TTC549 (cell line): ENCODE data around the gene USP9X.
"Not testable (repeated sequence)": the region's sequence is repeated elsewhere in the genome, so short reads cannot be mapped to it uniquely, and the experiment has no call there.

ENCODE experiments used
- FAIRE-seq: peaks from 2 replicates; lab custom pipeline; 2012; peaks lifted over from hg19 to GRCh38; lab: Jason Lieb, UNC

Gene USP9X

DNA sequence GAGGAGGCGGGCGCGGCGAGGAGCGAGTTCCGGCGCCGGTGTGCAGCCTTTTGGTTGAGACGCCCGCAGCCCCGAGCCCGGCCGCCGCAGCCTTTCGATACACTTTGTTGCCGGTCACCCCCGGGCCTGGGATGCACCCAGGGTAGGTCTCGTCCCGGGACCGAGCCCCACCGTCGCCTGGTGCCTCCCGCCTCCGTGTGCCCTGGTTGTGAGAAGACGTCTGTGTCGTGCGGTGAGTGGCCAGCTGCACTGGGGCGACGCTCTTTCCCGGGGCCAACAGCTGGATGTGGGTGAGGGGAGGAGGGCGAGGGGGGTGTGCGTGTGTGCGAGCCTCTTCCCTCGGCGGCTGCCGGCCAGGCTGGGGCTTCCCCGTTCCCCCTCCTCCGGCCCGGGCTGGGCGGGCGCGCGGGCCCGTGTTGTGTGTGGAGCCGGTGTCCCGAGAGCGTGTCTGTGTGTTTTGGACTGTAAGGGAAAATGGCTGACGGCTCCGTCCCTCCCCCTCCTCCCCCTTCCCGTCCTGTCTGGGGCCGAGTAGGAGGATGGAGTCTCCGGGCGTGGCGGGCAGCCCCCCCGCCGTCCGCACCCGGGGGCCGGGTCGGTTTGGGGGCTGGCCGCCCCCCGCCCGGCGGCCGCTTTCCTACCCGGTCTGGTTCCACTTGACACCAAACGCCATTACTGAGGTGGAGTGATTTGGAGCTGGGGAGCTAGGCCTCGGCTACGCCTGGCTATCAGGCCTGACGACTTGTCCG lies 807 bp downstream of the USP9X start:
- no peak for FAIRE-seq

DNA sequence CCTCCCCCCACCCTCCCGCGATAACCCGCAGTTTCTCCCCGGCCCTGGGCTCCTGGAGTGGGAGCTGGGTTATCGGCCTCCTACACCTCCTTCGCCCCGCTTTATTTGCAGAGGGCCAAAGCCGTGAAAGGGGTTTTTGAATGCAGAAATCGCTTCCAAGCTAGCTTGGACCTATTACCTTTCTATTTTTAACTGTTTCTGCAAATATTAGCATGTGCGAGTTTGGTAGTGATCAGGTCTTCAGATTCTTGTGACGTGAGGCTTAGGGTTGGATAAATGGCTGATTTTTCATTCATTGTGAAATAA lies 1.3 kb downstream of the USP9X start:
- no peak for FAIRE-seq

DNA sequence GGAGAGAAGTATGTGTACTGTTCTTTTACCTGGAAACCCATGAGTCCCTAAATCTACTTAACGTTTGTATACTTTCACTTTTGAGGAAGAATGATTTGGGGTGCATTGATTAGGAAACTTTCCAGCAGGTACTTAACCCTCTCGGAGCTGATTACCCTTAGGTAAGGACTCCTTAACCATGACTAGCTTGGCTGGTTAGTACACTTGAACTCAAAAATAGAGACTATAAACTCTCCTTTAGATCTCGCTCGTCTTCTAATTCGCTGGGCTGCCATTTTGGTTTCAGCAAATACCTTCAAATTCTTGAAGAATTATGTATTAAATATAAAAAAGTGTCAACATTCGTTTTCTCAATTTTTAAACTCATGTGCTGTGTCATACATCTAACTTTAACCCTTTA lies 2.0 kb downstream of the USP9X start:
- no peak for FAIRE-seq

DNA sequence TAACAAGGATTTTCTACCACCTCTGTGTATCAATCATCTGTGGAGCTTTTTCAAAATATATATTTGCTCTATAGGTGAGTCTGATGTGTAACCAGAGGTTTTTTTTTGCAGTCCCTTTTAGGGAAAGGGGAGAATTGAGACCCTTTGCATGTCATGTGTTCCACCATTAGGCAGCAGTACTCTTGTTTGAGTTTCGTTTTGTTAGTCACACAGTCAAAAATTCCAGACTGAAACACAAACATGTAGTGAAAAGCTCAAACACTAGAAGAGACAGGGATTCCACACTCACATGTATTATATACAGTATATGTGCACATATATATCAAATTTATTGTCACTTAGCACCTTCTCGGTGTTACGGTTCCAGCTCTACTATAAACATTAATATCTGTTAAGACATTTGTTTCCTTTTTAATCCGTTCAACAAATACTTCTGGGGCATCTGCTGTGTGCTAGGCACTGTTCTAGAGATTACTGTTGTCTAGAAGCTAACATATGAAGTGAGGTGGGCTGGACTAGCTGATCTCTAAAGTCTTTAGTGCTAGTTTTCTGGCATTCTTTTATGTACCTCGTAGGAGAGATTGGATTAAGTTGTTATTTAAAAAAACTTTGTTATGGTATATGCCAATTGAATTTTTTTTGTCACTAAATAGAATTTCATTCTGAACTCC lies 5.5 kb downstream of the USP9X start:
- FAIRE-seq = no peak

DNA sequence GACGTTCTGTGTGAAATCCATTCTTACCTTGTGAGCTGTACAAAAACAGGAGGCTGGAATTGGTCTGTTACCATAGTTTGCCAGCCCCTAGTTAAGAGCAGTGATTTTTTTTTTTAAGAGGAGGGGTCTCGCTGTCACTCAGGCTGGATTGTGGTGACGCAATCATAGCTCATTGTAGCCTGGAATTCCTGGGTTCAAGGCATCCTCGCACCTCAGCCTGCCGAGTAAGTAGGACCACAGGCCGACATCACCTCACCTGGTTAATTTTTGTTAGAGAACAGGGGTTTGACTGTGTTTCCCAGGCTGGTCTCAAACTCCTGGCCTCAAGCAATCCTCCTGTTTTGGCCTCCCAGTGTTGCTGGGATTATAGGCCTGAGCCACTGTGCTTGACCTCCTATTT lies 7.5 kb downstream of the USP9X start:
- no peak for FAIRE-seq

DNA sequence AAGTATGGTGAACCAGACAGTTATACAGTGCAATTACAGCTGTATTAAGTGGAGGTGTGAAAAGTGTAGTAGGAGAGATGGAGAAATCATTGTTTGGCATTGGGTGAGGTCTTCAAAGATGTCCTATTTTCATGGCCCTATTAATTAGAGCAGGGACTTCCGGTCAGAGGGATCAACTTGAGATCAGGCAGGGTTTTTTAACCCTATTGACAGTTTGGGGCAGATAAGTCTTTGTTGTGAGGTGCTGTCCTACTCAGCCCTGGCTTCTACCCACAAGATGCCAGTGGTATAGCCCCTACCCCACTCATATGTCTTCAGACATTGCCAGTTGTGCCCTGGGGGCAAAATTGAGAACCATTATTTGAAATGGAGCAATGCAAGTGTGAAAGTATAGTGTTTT lies 9.9 kb downstream of the USP9X start:
- no peak for FAIRE-seq

DNA sequence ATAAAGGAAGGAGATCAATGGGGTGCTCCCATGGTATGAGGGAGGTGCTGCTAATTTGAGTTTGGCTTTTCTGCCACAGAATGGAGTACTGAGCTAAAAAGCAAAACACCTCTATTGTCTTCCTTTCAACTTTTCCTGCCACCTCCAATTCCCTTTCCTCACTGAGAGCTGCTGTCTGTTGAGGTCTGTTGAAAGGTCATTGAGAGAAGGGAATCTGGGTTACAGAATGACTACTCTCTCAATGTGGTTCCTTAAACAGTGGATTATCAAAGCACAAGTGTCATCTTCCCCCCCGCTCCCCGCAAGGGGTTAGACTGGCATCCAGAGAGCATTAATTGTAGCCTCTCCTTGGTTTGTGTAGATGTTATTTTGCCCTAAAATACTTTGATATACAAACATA lies 10.7 kb downstream of the USP9X start:
- FAIRE-seq = no peak

DNA sequence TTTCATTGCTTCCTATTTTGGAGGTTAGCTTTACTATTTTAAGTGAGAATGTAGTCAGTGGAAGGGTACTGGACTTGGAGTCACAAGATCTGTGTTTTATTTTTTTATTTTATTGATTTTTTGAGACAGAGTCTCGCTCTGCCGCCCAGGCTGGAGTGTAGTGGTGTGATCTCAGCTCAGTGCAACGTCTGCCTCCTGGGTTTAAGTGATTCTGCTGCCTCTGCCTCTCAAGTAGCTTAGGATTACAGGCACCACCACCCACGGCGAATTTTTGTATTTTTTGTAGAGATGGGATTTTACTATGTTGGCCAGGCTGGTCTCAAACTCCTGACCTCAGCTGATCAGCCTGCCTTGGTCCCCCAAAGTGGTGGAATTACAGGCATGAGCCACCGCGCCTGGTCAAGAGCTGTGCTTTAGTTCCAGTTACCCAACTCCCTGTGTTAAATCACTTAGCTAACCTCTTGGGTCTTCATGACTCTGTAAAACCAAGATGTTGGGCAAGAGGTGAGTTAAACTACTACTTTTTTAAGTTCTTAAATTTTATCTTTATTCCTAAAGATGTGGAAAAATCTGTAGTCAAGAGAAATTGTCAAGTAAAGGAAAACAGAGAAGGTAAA lies 11.2 kb downstream of the USP9X start:
- no peak for FAIRE-seq

DNA sequence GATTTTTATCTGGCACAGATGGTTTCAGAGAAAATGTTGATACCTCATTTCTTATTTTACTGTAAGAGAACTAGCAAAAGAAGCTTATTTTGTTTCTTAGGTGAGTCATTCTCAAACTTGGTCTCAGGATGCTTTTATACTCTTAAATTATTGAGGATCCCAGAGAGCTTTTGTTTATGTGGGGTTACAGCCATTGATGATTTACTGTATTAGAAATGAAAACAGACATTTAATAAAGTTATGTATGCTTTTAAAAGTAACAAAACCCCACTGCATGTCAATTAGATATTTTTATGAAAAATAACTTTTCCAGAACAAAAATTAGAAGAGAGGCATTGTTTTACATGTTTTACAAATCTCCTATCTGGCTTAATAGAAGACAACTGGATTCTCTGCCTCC lies 12.1 kb downstream of the USP9X start:
- FAIRE-seq = no peak

DNA sequence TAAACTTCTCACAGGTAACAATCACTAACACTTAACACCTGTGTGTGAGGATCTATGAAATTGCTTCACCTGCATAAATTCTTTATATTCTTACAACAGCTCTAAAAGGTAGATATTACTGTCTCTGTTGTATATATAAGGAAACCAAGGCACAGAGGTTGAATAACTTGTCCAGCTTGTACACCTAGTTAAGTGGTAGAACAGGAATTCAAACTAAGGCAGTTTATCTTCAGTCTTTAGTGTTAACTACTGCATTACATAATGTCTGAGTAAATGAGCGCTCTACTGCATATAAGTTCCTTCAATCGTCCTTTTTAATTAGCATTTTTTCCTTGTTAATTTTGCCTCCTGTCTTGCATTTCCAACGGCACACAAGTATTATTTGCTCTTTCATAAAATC lies 15.0 kb downstream of the USP9X start:
- FAIRE-seq = no peak

DNA sequence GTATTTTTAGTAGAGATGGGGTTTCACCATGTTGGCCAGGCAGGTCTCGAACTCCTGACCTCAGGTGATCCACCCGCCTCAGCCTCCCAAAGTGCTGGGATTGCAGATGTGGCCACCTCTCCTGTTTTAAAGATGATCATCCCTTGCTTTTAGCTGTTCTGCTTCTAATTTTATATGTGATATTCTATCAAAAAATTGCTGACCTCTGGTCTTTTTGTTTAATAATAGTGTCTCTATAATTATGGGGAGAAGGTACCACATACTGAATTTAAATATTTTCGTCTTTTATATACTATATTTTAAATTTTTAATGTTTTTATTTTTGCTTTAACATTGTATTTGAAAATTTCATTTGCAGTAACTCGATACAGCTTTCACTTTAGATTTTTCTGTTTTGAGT lies 15.6 kb downstream of the USP9X start:
- no peak for FAIRE-seq

DNA sequence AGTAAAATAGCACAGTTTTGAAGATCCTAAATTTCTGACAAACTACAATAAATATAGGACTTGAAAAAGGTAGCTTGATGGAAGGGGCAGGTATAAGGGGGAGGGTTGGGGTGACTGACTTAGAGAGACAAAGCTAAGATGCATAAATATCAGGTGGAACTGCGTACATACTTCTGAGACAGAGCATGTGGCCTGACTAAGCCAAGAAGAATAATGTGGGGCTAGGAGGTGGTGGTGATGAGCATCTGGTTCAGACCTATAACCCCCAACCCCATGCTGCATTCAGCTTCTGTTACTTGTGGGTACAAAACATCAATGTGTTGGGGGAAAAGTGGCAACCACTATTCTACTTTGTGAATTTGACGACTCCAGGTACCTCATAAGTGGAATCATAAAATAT lies 19.8 kb downstream of the USP9X start:
- no peak for FAIRE-seq

DNA sequence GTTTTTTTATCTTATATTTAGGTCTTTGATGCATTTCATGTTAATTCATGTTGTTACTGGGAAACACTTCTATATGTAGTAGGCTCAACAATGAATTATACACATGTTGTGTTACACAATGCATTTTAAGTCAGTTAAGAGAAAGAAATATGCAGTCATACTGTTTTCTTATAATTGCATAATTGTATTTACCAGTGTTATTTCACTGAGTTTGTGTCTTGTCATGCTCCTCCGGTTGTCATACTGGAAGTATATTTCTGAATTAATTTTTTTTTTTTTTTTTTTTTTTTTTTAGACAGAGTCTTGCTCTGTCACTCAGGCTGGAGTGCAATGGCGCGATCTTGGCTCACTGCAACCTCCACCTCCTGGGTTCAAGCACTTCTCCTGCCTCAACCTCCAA lies 21.0 kb downstream of the USP9X start:
- FAIRE-seq = not testable (repeated sequence)

DNA sequence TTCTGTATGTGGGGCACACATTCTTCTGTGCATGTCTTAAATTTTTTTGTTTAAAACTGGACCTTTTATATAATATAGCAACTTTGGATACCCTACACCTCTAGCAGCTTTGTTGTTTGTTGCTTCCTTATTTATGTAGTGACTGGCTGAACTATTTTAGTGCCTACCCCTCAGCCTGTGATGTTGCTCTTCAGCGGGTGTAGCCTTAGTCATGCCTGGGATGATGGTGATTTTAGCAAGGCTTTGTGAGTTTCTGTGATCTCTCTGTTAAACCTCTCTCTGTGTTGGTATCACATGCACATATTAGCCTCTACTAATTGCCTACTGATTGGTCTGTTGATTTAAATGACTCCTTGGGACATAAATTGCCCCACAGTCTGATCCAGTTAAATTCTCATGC lies 22.8 kb downstream of the USP9X start:
- no peak for FAIRE-seq

DNA sequence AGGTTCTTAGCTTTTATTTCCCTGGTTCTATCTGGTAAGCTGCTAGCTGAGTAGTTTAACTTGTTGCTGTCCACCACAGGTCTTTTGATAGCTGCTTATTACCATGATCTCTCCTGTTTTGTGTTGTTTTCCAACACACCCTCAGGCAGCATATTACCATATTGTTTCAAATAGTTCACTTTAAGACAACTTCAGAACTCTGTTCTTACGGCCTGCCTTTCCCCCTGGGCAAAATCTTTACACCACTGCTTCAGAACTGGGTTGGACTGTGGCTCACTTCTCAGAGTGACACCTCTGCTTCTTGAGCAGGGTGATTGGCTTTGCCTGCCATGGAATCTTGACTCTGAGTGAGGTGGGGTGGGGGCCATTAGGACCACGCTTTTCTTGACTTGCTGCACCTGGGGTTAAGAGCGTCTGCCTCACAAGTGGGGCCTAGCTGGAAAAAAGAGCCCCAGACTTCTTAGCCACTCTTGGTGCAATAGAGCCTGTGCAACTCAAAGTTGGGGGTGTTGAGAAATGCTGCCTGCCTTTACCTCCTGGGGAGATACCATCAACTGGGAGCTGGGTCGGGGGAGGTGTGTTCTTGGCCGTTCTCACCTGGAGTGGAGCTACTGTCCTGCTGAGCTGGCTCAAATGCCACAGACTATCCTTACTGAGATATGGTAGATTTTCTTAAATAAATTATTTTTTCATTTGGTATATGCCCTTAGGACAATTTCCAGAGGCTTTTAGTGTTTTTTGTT lies 23.4 kb downstream of the USP9X start:
- FAIRE-seq = no peak

DNA sequence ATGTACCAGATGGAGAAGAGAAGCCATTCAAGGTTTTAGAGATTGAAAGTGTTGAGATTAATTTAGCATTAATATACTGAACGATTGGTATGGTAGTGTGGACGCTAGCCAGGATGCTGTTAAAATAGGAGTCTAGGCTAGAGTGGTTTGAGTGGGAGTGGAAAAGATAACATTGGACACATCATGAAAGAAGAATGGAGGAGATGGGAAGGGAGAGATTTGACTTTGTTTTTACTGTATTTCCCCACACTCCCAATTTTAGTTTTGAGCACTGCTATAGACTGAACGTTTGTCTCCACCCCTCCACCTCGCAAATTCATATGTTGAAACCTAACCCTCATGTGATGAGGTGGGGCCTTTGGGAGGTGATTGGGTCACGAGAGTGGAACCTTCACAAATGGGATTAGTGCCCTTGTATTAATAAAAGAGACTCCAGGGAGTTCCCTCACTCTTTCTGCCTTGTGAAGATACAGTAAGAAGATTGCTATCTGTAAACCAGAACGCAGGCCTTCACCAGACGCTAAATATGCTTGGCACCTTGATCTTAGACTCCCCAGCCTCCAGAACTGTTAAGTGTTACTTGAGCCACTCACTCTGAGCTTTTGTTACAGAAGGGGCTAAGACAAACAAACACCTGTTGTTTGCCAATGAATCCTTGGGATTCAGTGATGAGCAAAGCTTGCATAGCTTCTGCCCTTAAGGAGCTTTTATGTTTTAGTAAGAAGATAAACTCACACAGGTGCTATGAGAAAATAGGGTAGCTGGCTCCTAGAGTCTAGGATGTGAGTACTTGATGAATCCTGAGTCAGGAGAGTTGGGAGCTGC lies 25.8 kb downstream of the USP9X start:
- FAIRE-seq = no peak

DNA sequence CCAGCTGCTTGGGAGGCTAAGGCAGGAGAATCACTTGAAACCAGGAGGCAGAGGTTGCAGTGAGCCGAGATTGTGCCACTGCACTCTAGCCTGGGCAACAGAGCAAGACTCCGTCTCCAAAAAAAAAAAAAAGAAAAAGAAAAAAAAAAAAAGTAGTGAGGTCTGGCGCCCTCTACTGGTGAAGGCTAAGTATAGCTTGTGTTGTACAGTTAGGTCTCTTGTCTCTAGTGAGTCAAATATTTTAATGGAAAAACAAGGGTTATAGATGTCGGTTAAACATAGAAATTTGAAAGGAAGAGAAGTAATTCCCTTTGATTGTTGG lies 29.8 kb downstream of the USP9X start:
- FAIRE-seq = not testable (repeated sequence)

DNA sequence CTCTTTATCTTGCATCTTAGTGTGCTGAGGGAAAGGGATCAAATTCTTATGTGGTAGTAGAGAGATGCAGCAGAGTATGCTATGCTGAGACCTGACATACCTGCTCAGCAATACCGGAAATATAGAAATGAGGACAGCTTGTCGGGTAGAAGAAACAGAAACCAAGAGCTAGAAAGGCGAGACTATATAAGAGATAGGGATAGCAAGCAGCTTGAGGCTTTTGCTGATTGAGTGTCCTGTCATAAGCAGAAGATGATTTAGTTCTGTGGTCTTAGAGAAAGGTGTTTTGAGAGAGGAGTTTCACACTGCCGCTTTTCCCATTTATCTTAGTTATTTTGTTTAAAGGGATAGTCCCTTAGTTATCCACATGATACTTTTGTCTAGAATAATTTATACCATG lies 31.7 kb downstream of the USP9X start:
- no peak for FAIRE-seq

DNA sequence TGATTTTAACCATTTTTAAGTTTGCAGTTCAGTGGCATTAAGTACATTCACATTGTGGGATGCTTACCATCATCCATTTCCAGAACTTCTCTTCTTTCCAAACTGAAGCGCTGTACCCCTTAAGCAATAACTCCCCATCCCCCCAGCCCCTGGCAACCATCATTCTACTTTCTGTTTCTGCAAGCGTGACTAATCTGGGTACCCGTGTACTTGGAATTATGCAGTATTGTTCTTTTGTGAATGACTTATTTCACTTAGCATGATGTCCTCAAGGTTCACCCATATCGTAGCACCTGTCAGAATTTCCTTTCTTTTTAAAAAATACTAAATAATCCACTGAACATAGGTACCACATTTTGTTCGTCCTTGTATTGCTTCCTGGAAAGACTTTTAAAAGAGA lies 32.9 kb downstream of the USP9X start:
- FAIRE-seq = no peak

DNA sequence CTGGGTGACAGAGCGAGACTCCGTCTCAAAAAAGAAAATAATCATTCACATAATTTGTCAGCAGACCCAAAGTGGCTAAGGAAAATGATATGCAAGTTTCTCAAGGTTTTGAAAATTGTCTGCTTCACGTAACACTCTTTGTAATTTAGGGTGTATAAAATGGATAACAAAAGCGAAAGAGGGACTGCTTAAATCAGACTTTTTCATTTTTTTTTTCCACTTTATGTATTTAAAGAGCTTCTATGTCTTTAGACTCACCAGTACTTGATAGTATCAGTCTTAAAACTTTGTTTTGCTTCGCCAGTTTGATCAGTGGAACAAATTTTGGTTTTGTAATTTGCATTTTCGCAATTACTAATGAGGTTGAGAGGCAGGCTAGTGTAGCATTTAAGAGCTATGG lies 34.6 kb downstream of the USP9X start:
- no peak for FAIRE-seq

DNA sequence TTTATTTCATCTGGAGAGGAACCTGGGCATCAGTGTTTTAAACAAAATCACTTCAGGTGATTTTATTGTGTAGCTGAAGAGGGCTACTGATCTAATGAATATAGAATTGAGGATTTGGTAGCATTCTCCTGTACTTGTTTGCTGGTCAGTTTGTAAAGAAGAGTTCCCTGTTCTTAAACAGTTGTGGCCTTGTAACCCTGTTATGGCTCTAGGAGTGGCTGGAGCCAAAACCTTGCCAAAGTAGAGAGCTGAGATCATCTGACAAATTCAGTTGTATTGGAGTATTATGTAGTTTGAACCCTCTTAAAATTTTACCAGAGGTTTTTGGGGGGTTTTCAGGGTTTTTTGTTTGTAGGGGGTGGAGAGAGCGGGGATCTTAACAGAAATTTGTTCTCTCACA lies 36.5 kb downstream of the USP9X start:
- FAIRE-seq = no peak

DNA sequence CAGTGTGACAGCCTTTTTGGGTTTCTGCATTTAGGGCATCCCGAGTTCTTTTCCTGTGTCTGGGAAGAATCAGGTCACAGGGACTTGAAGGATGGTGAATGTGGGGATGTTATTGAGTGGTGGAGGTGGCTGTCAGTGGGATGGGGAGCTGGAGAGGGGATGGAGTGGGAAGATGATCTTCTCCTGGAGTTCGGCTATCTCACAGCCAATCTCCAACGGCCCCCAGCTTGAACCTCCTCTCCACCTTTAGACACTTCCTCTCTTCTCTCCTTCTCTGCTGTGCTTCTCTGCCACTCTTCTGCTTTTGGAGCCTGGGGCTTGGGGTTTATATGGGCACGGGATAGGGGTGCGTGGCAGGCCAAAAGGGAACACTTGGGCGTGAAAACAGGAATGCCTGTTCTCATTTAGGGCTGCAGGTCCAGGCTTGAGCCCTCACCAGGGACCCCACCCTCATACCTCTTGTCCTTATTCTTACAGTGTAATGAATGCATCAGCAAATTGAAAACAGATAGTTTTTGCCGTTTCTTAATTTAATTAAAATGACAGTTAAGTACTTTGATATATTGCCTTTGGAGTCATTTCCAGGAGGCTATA lies 37.5 kb downstream of the USP9X start:
- FAIRE-seq = no peak
